NB4 (cell line): ENCODE data around the gene PADI2.

ENCODE experiments used
- MYC ChIP-seq: IDR thresholded peaks from 2 replicates; pipeline ENCODE4 v1.6.1; 2011; ENCODE audit warnings: low read depth, low read length
- POLR2A ChIP-seq: IDR thresholded peaks from 2 replicates; pipeline ENCODE4 v1.6.1; 2011; ENCODE audit warnings: mild to moderate bottlenecking; ENCODE audit not compliant: insufficient read length; ENCODE audit errors: extremely low read depth
- TF ChIP-seq, protein P1 (sequence below): IDR thresholded peaks from one replicate; pipeline ENCODE4 v1.5.1; 2012; ENCODE audit warnings: low read depth, low read length
- TF ChIP-seq, protein P2 (sequence below): IDR thresholded peaks from 2 replicates; pipeline ENCODE4 v1.6.1; 2011; ENCODE audit warnings: low read depth, low read length

DNA sequence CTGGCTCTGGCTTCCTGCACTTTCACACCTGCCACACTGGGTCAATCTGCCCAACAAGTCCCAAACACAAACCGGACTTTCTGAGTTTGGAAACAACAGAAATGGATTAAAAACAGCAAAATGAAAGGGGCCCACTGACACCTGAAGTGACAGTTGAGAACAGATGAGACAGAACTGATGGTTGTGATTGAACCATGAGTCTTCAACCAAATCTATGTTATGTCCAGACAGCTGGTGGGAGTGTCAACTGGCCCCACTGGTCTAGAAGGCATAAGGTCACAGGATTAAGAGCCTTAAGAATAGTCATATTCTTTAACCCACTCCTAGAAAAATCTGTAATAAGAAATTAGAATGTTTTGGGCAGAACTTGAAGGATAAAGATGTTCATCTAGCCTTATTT is 94.5 kb downstream of the PADI2 start:
- TF ChIP-seq, protein P1, sequence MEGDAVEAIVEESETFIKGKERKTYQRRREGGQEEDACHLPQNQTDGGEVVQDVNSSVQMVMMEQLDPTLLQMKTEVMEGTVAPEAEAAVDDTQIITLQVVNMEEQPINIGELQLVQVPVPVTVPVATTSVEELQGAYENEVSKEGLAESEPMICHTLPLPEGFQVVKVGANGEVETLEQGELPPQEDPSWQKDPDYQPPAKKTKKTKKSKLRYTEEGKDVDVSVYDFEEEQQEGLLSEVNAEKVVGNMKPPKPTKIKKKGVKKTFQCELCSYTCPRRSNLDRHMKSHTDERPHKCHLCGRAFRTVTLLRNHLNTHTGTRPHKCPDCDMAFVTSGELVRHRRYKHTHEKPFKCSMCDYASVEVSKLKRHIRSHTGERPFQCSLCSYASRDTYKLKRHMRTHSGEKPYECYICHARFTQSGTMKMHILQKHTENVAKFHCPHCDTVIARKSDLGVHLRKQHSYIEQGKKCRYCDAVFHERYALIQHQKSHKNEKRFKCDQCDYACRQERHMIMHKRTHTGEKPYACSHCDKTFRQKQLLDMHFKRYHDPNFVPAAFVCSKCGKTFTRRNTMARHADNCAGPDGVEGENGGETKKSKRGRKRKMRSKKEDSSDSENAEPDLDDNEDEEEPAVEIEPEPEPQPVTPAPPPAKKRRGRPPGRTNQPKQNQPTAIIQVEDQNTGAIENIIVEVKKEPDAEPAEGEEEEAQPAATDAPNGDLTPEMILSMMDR, result no peak
- TF ChIP-seq, protein P2, sequence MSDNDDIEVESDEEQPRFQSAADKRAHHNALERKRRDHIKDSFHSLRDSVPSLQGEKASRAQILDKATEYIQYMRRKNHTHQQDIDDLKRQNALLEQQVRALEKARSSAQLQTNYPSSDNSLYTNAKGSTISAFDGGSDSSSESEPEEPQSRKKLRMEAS, result no peak
- TF ChIP-seq POLR2A (no peak), MYC (no peak)
